NCI-H69 (cell line): ENCODE measurements around the gene NDUFV3.
"Not testable (repeated sequence)": the region's sequence is repeated elsewhere in the genome, so short reads cannot be mapped to it uniquely, and the experiment has no call there.

Experiments used
- DNase-seq: peaks from one replicate; lab custom pipeline; 2025; lab: John Stamatoyannopoulos, UW

The NDUFV3 gene

GRCh38 chr21:42937034-42937940, 44.2 kb downstream of the NDUFV3 start:
- not testable (repeated sequence) for DNase-seq

- no peak for DNase-seq
Measured at GRCh38 chr21:42937960-42938605, 45.0 kb downstream of the NDUFV3 start.

- not testable (repeated sequence) for DNase-seq
Measured at GRCh38 chr21:42938606-42938995, 45.5 kb downstream of the NDUFV3 start.

- peak; percentile 13 for DNase-seq
Measured at GRCh38 chr21:42939582-42940413, 46.7 kb downstream of the NDUFV3 start.

- DNase-seq, result peak; percentile 70
Measured at GRCh38 chr21:42941696-42942085, 48.6 kb downstream of the NDUFV3 start.

GRCh38 chr21:42942244-42942643, 49.1 kb downstream of the NDUFV3 start:
- no peak for DNase-seq

- not testable (repeated sequence) for DNase-seq
Measured at GRCh38 chr21:42949094-42949755, 56.1 kb downstream of the NDUFV3 start.

GRCh38 chr21:42951193-42951592, 58.1 kb downstream of the NDUFV3 start:
- not testable (repeated sequence) for DNase-seq

GRCh38 chr21:42956824-42957630, 63.9 kb downstream of the NDUFV3 start:
- DNase-seq, result no peak

- not testable (repeated sequence) for DNase-seq
Measured at GRCh38 chr21:42958122-42958521, 65.0 kb downstream of the NDUFV3 start.

- DNase-seq, result no peak
Measured at GRCh38 chr21:42959728-42960127, 66.6 kb downstream of the NDUFV3 start.

GRCh38 chr21:42962380-42963007, 69.4 kb downstream of the NDUFV3 start:
- DNase-seq, result no peak
